OCI-LY3 (cell line): ENCODE measurements around the gene NRXN2.

Source experiments
- H2AFZ ChIP-seq: fragments of 200-600, 300-600 bp; shearing (Covaris generic); 2 replicates; pipeline ENCODE4 v1.6.0; 2014; ENCODE audit warnings: antibody characterized with exemption, low read depth, low read length
- H3K27ac ChIP-seq: fragments of 200-600, 300-600 bp; sonication (generic); 2 replicates; pipeline ENCODE4 v1.5.1; 2014; ENCODE audit warnings: mild to moderate bottlenecking, low read length, moderate library complexity, mixed read lengths
- H3K27me3 ChIP-seq: fragments of 200-600, 300-600 bp; sonication (generic); 2 replicates; pipeline ENCODE4 v1.6.1; 2014; ENCODE audit warnings: low read depth, low read length, mixed read lengths
- H3K36me3 ChIP-seq: fragments of 200-600, 300-600 bp; sonication (generic); replicated peaks from 2 replicates; pipeline ENCODE3; 2014; ENCODE audit warnings: low read depth, low read length, mixed read lengths
- H3K4me1 ChIP-seq: fragments of 300-600, 200-600 bp; sonication (generic); 2 replicates; pipeline ENCODE4 v1.6.1; 2014; ENCODE audit warnings: low read length, mixed read lengths
- H3K4me2 ChIP-seq: fragments of 200-600, 300-600 bp; sonication (generic); 2 replicates; pipeline ENCODE4 v1.6.1; 2014; ENCODE audit warnings: low read length, mixed read lengths
- H3K4me3 ChIP-seq: fragments of 300-600, 200-600 bp; sonication (generic); 2 replicates; pipeline ENCODE4 v1.5.1; 2014; ENCODE audit warnings: antibody characterized with exemption, mild to moderate bottlenecking, low read length, moderate library complexity
- H3K79me2 ChIP-seq: fragments of 300-600, 200-600 bp; shearing (Covaris generic); 2 replicates; pipeline ENCODE4 v1.6.1; 2014; ENCODE audit warnings: mild to moderate bottlenecking, low read length, mixed read lengths
- H3K9ac ChIP-seq: fragments of 300-600, 200-600 bp; shearing (Covaris generic); 2 replicates; pipeline ENCODE4 v1.6.0; 2014; ENCODE audit warnings: mild to moderate bottlenecking, low read length, moderate library complexity
- H3K9me3 ChIP-seq: fragments of 200-600, 300-600 bp; shearing (Covaris generic); 2 replicates; pipeline ENCODE4 v1.6.1; 2014; ENCODE audit warnings: low read length, mixed read lengths; ENCODE audit not compliant: insufficient read depth
- H4K20me1 ChIP-seq: fragments of 200-600, 300-600 bp; sonication (generic); 2 replicates; pipeline ENCODE4 v1.6.1; 2016; ENCODE audit warnings: low read length, mixed read lengths; ENCODE audit not compliant: insufficient read depth
- EZH2phosphoT487 ChIP-seq: fragments of 200-600 bp; shearing (Covaris generic); IDR thresholded peaks from 2 replicates; pipeline ENCODE4 v1.6.1; 2018; ENCODE audit warnings: antibody characterized with exemption, mixed run types, low read depth
- TF ChIP-seq, protein P1 (sequence below): fragments of 200-600, 300-600 bp; sonication (generic); IDR thresholded peaks from 2 replicates; pipeline ENCODE4 v1.5.1; 2014; ENCODE audit warnings: antibody characterized with exemption, low read length, low read depth

NRXN2 gene

DNA sequence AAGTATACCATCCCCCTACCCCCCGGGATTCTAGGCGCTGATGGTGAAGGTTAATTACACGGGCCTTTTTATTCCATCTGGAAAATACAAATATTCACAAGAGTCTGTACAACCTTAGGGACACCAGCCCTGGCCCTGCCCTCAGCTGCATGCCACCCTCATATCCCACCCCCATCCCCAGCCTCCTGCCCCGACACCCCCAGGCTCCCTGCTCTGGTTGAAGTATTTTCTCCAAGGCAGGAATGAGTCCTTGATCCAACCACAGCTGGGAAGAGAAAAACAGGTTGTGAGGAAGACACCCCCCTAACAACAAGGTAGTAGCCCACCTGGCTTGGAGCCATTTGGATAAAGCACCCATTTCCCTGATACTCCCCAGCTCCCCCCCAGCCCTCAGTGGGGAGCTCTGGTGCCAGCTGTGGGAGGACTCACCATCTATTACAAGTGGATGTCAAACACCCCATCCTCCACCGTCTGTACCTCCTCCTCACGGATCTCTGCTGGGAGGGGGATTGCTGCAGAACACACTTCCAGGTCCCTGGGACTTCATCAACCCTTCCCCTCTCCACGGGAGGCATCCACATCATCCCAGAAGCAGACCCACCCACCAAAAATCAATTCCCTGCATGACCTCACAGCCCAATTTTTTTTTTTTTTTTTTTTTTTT, 4.0 kb upstream of the NRXN2 start:
- Histone ChIP-seq H3K9ac (no peak overlapping the region), H4K20me1 (no peaks in the 10 kb centered on the region), H3K9me3 (no peaks in the 10 kb centered on the region), H2AFZ (no peak overlapping the region), H3K36me3 (peaks cover 3% of the 10 kb centered on the region), H3K27me3 (no peaks in the 10 kb centered on the region), H3K79me2 (no peaks in the 10 kb centered on the region), H3K27ac (no peak overlapping the region), H3K4me2 (no peak overlapping the region), H3K4me1 (peaks cover 33% of the 10 kb centered on the region), H3K4me3 (no peak overlapping the region)
- no peak for TF ChIP-seq EZH2phosphoT487
- TF ChIP-seq, protein P1, sequence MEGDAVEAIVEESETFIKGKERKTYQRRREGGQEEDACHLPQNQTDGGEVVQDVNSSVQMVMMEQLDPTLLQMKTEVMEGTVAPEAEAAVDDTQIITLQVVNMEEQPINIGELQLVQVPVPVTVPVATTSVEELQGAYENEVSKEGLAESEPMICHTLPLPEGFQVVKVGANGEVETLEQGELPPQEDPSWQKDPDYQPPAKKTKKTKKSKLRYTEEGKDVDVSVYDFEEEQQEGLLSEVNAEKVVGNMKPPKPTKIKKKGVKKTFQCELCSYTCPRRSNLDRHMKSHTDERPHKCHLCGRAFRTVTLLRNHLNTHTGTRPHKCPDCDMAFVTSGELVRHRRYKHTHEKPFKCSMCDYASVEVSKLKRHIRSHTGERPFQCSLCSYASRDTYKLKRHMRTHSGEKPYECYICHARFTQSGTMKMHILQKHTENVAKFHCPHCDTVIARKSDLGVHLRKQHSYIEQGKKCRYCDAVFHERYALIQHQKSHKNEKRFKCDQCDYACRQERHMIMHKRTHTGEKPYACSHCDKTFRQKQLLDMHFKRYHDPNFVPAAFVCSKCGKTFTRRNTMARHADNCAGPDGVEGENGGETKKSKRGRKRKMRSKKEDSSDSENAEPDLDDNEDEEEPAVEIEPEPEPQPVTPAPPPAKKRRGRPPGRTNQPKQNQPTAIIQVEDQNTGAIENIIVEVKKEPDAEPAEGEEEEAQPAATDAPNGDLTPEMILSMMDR: no peak

DNA sequence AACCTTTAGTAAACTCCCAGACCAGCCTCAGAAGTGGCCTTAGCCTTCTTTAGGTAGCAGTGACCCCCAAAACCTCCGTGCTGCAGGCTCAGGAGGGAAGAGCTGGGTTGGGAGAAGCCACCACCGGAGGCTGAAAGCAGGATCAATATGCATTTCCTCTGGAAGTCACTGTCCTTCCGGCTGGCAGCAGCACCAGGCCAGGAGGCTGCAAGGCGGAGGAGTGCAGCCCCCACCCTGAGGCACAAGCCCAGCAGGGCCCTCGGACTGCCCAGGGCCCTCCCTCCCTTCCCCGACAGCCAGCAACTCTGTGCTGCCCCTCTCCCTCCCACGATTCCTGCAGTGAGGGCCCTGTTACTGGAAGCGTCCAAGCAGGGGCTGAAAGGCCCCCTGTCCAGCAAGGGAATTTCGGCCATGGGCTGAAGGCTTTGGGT, 3.2 kb upstream of the NRXN2 start:
- H3K9ac ChIP-seq: no peak overlapping the region
- H2AFZ ChIP-seq: no peak overlapping the region
- no peaks in the 10 kb centered on the region for H4K20me1 ChIP-seq
- peaks cover 36% of the 10 kb centered on the region for H3K4me1 ChIP-seq
- peaks cover 4% of the 10 kb centered on the region; the same call in 1 of the 2 replicates for H3K27me3 ChIP-seq
- H3K36me3 ChIP-seq: peaks cover 3% of the 10 kb centered on the region
- no peaks in the 10 kb centered on the region for H3K79me2 ChIP-seq
- H3K4me2 ChIP-seq: no peak overlapping the region
- no peak overlapping the region for H3K27ac ChIP-seq
- no peak for TF ChIP-seq EZH2phosphoT487
- TF ChIP-seq, protein P1: no peak
- no peaks in the 10 kb centered on the region for H3K9me3 ChIP-seq
- H3K4me3 ChIP-seq: no peak overlapping the region

DNA sequence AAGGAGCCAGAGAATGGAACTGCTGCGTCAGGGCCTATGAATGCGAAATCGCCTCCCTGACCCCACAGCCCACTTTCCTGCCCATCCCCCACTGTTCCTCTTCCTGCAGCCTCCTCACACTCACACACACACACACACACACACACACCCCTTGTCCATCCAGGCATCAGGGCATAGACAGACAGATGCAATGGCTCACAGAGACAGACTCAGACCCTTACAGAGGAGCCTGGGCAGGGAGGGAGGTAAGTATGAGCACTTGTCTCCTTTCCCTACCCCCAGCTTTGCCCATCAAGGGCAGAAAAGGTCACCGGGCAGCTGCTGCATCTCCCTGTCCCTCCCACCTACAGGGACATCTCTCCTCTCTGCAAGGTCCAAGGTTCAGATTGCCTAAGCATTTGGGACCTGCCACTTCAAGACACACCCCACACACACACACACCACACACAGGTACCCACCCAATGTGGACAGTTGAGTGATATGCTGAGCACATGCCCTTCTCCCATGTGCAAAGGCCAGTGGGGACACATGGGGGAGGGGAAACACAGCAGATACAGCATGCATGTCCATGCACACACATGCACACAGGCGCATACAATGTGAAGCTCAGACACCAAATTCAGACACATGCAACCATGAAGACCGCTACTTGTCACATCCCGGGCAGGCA, 2.0 kb upstream of the NRXN2 start:
- Histone ChIP-seq H3K27ac (no peak overlapping the region), H3K36me3 (peaks cover 3% of the 10 kb centered on the region), H3K27me3 (peaks cover 4% of the 10 kb centered on the region; the same call in 1 of the 2 replicates), H2AFZ (no peak overlapping the region), H3K4me1 (peaks cover 36% of the 10 kb centered on the region), H3K9ac (peak overlapping the region; percentile 99; the same call in 1 of the 2 replicates), H3K4me3 (no peak overlapping the region), H3K79me2 (no peaks in the 10 kb centered on the region), H3K4me2 (peak overlapping the region; percentile 98), H4K20me1 (no peaks in the 10 kb centered on the region), H3K9me3 (no peaks in the 10 kb centered on the region)
- TF ChIP-seq, protein P1: no peak
- TF ChIP-seq EZH2phosphoT487: no peak
